ENCODE results near the gene CYB5D1.
"Not testable (repeated sequence)": the region's sequence is repeated elsewhere in the genome, so short reads cannot be mapped to it uniquely, and the experiment has no call there.

The CYB5D1 gene

GRCh38 chr17:7856011-7856810 lies 1.6 kb upstream of the CYB5D1 start:
- H3K4me2 ChIP-seq, result peak overlapping the region; percentile 91 to 100 (median 98)
- TF ChIP-seq Cebpa-rat (IDR thresholded peaks at IDR 0.05), result no peak
- H3K9ac ChIP-seq, result peak overlapping the region; percentile 87 to 97 (median 94)
- H3K9me3 ChIP-seq (replicated peaks in 1 of 11), result no peaks in the 10 kb centered on the region
- H3K4me1 ChIP-seq, result peaks cover 40 to 58% (median 49%) of the 10 kb centered on the region in 10 experiments
- peaks cover 14 to 44% (median 21%) of the 10 kb centered on the region in 11 experiments; a peak in 21 of 22 replicates for H4K20me1 ChIP-seq
- no peaks in the 10 kb centered on the region for H3K27me3 ChIP-seq
- H3K36me3 ChIP-seq, result peaks cover 39 to 68% (median 62%) of the 10 kb centered on the region in 11 experiments
- peak overlapping the region; percentile 80 to 99 (median 96); a peak in 21 of 22 replicates for H3K27ac ChIP-seq
- H3K4me3 ChIP-seq, result peak overlapping the region; percentile 57 to 82 (median 73)

- H4K20me1 ChIP-seq, result peaks cover 9 to 37% (median 14%) of the 10 kb centered on the region in 11 experiments; a peak in 20 of 22 replicates
- peak within 1 kb of the TSS; percentile 91 to 100 (median 98) for H3K4me2 ChIP-seq
- H3K27ac ChIP-seq, result peak within 1 kb of the TSS; percentile 80 to 99 (median 96)
- H3K27me3 ChIP-seq, result no peaks in the 10 kb centered on the region
- H3K4me3 ChIP-seq, result peak within 1 kb of the TSS; percentile 57 to 82 (median 73)
- peak in 9 of 11 experiments; percentile 45 to 73 (median 65); a peak in 9 of 22 replicates for TF ChIP-seq Cebpa-rat (IDR thresholded peaks at IDR 0.05)
- H3K36me3 ChIP-seq, result peaks cover 33 to 67% (median 59%) of the 10 kb centered on the region in 11 experiments
- peak within 1 kb of the TSS; percentile 87 to 97 (median 94) for H3K9ac ChIP-seq
- H3K9me3 ChIP-seq (replicated peaks in 1 of 11), result no peaks in the 10 kb centered on the region
- peaks cover 34 to 52% (median 43%) of the 10 kb centered on the region in 10 experiments for H3K4me1 ChIP-seq
Measured at GRCh38 chr17:7856811-7857712, 741 bp upstream of the CYB5D1 start, which contains the start of gene NAA38. Gene NAA38 (minus strand): TSS chr17:7857559. CDS start chr17:7857463, 96 bp downstream.

GRCh38 chr17:7858522-7858810 lies 663 bp downstream of the CYB5D1 start:
- Histone ChIP-seq H3K4me1 (peaks cover 31 to 45% (median 38%) of the 10 kb centered on the region in 10 experiments), H3K4me2 (peak overlapping the region; percentile 85 to 100 (median 98)), H3K27ac (peak overlapping the region; percentile 80 to 99 (median 96); a peak in 21 of 22 replicates), H3K36me3 (peaks cover 19 to 61% (median 46%) of the 10 kb centered on the region in 11 experiments), H3K27me3 (no peaks in the 10 kb centered on the region), H3K9ac (peak overlapping the region; percentile 87 to 97 (median 94)), H3K9me3 (replicated peaks in 1 of 11) (no peaks in the 10 kb centered on the region), H3K4me3 (peak overlapping the region; percentile 57 to 82 (median 73)), H4K20me1 (peaks cover 0 to 23% (median 2%) of the 10 kb centered on the region in 11 experiments; a peak in 9 of 22 replicates)
- TF ChIP-seq Cebpa-rat (IDR thresholded peaks at IDR 0.05), result no peak

GRCh38 chr17:7859028-7859427 lies 1.2 kb downstream of the CYB5D1 start:
- H3K27me3 ChIP-seq, result no peaks in the 10 kb centered on the region
- H3K9ac ChIP-seq, result peak overlapping the region; percentile 87 to 97 (median 94)
- peaks cover 31 to 45% (median 38%) of the 10 kb centered on the region in 10 experiments for H3K4me1 ChIP-seq
- TF ChIP-seq Cebpa-rat (IDR thresholded peaks at IDR 0.05), result no peak
- H3K9me3 ChIP-seq (replicated peaks in 1 of 11), result no peaks in the 10 kb centered on the region
- peak overlapping the region; percentile 85 to 100 (median 98) for H3K4me2 ChIP-seq
- peak overlapping the region in 9 of 10 experiments; percentile 65 to 82 (median 74); a peak in 15 of 20 replicates for H3K4me3 ChIP-seq
- peaks cover 14 to 61% (median 42%) of the 10 kb centered on the region in 11 experiments; a peak in 20 of 22 replicates for H3K36me3 ChIP-seq
- H4K20me1 ChIP-seq, result peaks cover 0 to 18% (median 2%) of the 10 kb centered on the region in 11 experiments; a peak in 7 of 22 replicates
- peak overlapping the region in 9 of 11 experiments; percentile 89 to 99 (median 97); a peak in 14 of 22 replicates for H3K27ac ChIP-seq

- H3K4me1 ChIP-seq, result peaks cover 18 to 36% (median 26%) of the 10 kb centered on the region in 10 experiments
- H3K9ac ChIP-seq, result no peak overlapping the region
- H3K4me2 ChIP-seq, result no peak overlapping the region
- peaks cover 4 to 69% (median 36%) of the 10 kb centered on the region in 11 experiments; a peak in 19 of 22 replicates for H3K36me3 ChIP-seq
- no peaks in the 10 kb centered on the region for H3K9me3 ChIP-seq (replicated peaks in 1 of 11)
- no peak overlapping the region for H3K4me3 ChIP-seq
- no peak overlapping the region for H3K27ac ChIP-seq
- peaks cover 0 to 2% (median 0%) of the 10 kb centered on the region in 11 experiments; a peak in 2 of 22 replicates for H4K20me1 ChIP-seq
- TF ChIP-seq Cebpa-rat (IDR thresholded peaks at IDR 0.05), result no peak
- no peaks in the 10 kb centered on the region for H3K27me3 ChIP-seq
Measured at GRCh38 chr17:7862692-7863437, 5.1 kb downstream of the CYB5D1 start.

GRCh38 chr17:7864384-7864783 lies 6.6 kb downstream of the CYB5D1 start:
- Histone ChIP-seq H3K4me1 (peaks cover 17 to 36% (median 26%) of the 10 kb centered on the region in 10 experiments), H3K36me3 (peaks cover 4 to 62% (median 33%) of the 10 kb centered on the region in 11 experiments; a peak in 19 of 22 replicates), H3K9ac (peak overlapping the region in 4 of 11 experiments; percentile 6 to 37 (median 20); a peak in 2 of 22 replicates)
- not testable (repeated sequence) for H3K27ac ChIP-seq; H4K20me1 ChIP-seq; H3K4me2 ChIP-seq; H3K4me3 ChIP-seq; H3K9me3 ChIP-seq (replicated peaks in 1 of 11); H3K27me3 ChIP-seq

GRCh38 chr17:7864995-7865650 lies 7.3 kb downstream of the CYB5D1 start:
- no peak for TF ChIP-seq Cebpa-rat (IDR thresholded peaks at IDR 0.05)
- no peak overlapping the region for H3K9ac ChIP-seq
- no peaks in the 10 kb centered on the region for H3K9me3 ChIP-seq (replicated peaks in 1 of 11)
- peaks cover 4 to 55% (median 25%) of the 10 kb centered on the region in 11 experiments; a peak in 19 of 22 replicates for H3K36me3 ChIP-seq
- H4K20me1 ChIP-seq, result peaks cover 0 to 2% (median 0%) of the 10 kb centered on the region in 11 experiments; a peak in 2 of 22 replicates
- no peaks in the 10 kb centered on the region for H3K27me3 ChIP-seq
- 0 out of 22 replicates have a peak overlapping the region, but pooled peaks of 1 of the 11 experiments have one; percentile 2 for H3K27ac ChIP-seq
- no peak overlapping the region for H3K4me2 ChIP-seq
- peaks cover 25 to 40% (median 30%) of the 10 kb centered on the region in 10 experiments for H3K4me1 ChIP-seq
- H3K4me3 ChIP-seq, result no peak overlapping the region

Data from BLaER1 treated with 17β-estradiol and CSF1 and Interleukin-3, amounts not matched to agents 10 nM and 100 nM (cell line).